ENCODE data around the gene CERK.

- TF ChIP-seq CTCF (IDR thresholded peaks at IDR 0.05; ENCODE audit: low read depth, low read length), result no peak
- no peak for TF ChIP-seq EZH2phosphoT487 (IDR thresholded peaks at IDR 0.05; ENCODE audit: low read depth)
Observed at GRCh38 chr22:46638601-46639431, 99.2 kb downstream of the CERK start.

Measured in OCI-LY3 (cell line).